Psoas muscle (tissue), 8 donors: ENCODE data around the gene DCP2. TPM values are rescaled to one million over a fixed set of nuclear protein-coding genes. Genes with fewer than 3 reads are reported as not detected.
A peak's percentile ranks its signal among the peaks of the same experiment; 100 is the strongest.
"Not testable (repeated sequence)": the region's sequence is repeated elsewhere in the genome, so short reads cannot be mapped to it uniquely, and the experiment has no call there.

ENCODE experiments used
- ATAC-seq, 4 donors: fragments of 200-7000 bp; cut with Tn5 transposase; one replicate each; pipeline ENCODE4 v1.9.1; 2020; ENCODE audit warnings: moderate library complexity in 3 of 4, mild to moderate bottlenecking in 2 of 4
- DNase-seq, 2 donors: peaks; one replicate each; pipeline ENCODE4 v3.0.0-alpha.2; 2020
- H3K27ac ChIP-seq: fragments of 200-600 bp; one replicate; pipeline ENCODE4 v1.8.0; 2022
- H3K27me3 ChIP-seq, 3 donors: fragments of 200-600 bp in 1 of 3; one replicate each; pipeline versions ENCODE4 v1.6.1 to v1.8.0; 2013 to 2022; ENCODE audit warnings: low read length in 2 of 3, mild to moderate bottlenecking in 2 of 3, moderate library complexity in 1 of 3; ENCODE audit not compliant: insufficient read depth in 3 of 3
- H3K36me3 ChIP-seq, 2 donors: fragments of 200-600 bp in 1 of 2; one replicate each; pipeline versions ENCODE4 v1.6.1 to v1.8.0; 2013 to 2022; ENCODE audit warnings: low read depth in 1 of 2, mild to moderate bottlenecking in 1 of 2, moderate library complexity in 1 of 2; ENCODE audit not compliant: insufficient read depth in 1 of 2
- H3K4me1 ChIP-seq: fragments of 200-600 bp; one replicate; pipeline ENCODE4 v1.8.0; 2022
- H3K4me3 ChIP-seq: fragments of 200-600 bp; one replicate; pipeline ENCODE4 v1.8.0; 2022; ENCODE audit warnings: mild to moderate bottlenecking
- H3K9me3 ChIP-seq: fragments of 200-600 bp; one replicate; pipeline ENCODE4 v1.8.0; 2022
- CTCF ChIP-seq: fragments of 200-600 bp; IDR thresholded peaks from one replicate; pipeline ENCODE4 v1.8.0; 2022; ENCODE audit warnings: antibody characterized with exemption
- WGBS, 3 donors: extraction: QIAGEN DNeasy Blood & Tissue Kit; methylation state at CpG; one replicate each; pipeline versions ENCODE4 v1.1.6 to v1.1.7; 2013; 5-methylcytosine and 5-hydroxymethylcytosine counted together
- intact Hi-C, 2 donors: fragments of 100-400 bp; cut with DNase I; formaldehyde crosslinking; loops; one replicate each; pipeline versions ENCODE4 v1.11.0 to v1.14.2; 2022
- polyA plus RNA-seq, 3 donors: library from polyadenylated mRNA; stranded (reverse); fragments of 200-250 nt; gene quantifications; one replicate each; pipeline ENCODE4 v1.2.3, GENCODE V29; 2013
- total RNA-seq, 4 donors: library from RNA; stranded (reverse); fragmentation: NEBNext Ultra II Directional in 2 of 4; extraction: Animal tissue kit (Norgen Biotek cat#: 25700) in 2 of 4; gene quantifications; one replicate each; pipeline versions ENCODE4 v1.2.1 to v1.2.4, GENCODE V29; 2021 to 2023
- donor health status: healthy with polysubstance abuse.
- donor health status: DM: no; HTN: no; CAD: no; lungs with moderate emphysema.
- donor health status: Bipolar disorder and iron deficiency.
- donor health status: healthy.
- donor health status: DM: yes; HTN: yes; CAD: no.
- donor health status: DM: no; HTN: no; CAD: no.
- donor health status: DM: no; HTN: no; CAD: no.
- donor health status: DM: yes; HTN: yes; CAD: no.

DCP2 gene
- total and polyA plus RNA-seq, 7 donors, result 4.0 to 41.7 (median 20.2) TPM

DNA sequence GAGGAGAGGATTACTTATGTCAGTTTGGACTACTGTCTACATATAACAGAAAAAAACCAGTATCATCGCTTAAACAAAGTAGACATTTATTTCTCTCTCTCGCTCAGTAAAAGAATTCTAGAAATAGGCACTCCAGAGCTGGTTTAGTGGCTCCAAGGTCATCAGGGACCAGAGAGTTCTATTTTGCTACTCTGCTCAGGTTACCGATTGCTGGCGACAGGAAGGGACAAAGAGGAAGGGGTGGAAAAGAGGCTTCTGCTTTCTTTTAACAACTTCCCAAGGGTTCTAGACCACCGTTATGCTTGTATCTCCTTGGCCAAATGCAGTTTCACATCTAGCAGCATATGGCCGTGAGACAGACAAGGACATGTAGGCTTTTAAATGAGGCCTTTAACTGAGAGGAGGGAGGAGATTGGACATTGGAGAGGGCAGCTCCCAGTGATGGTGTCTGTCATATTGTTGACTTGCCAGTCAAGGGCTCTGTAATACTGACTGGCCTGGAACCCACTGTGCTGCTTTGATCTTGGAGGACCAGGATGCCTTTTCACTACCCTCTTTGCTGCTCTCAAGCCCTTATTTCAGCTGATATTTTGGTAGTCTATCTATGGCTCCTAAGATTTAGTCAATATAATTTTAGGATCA, 15.6 kb upstream of the DCP2 start:
- intact Hi-C loops, result no loop called here
- no peak for DNase-seq
- Histone ChIP-seq H3K36me3 (no peaks in the 10 kb centered on the region), H3K27ac (peak overlapping the region; percentile 56), H3K27me3 (no peaks in the 10 kb centered on the region), H3K9me3 (no peaks in the 10 kb centered on the region), H3K4me3 (no peak overlapping the region), H3K4me1 (peaks cover 35% of the 10 kb centered on the region)
- ATAC-seq, result peak in 1 of 4 donors; percentile 19
- 53 to 67% (median 55%) methylated on average over 6 of the region's 6 CpGs for WGBS, 3 donors
- TF ChIP-seq CTCF, result no peak

DNA sequence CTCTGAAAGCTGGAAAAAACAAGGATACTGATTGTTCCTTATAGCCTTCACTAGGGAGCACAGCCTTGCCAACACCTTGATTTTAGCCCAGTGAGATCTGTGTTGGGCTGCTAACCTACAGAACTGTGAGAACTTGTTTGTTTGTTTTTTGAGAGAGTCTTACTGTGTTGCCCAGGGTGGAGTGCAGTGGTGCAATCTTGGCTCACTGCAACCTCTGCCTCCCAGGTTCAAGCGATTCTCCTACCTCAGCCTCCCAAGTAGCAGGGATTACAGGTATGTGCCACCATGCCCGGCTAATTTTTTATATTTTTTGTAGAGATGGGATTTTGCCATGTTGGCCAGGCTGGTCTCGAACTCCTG, 13.2 kb upstream of the DCP2 start:
- ATAC-seq, intact Hi-C loops, H3K9me3 ChIP-seq, H3K27me3 ChIP-seq, H3K4me3 ChIP-seq, DNase-seq, H3K36me3 ChIP-seq: not testable (repeated sequence)
- H3K27ac ChIP-seq, result peak overlapping the region; percentile 73
- peaks cover 28% of the 10 kb centered on the region for H3K4me1 ChIP-seq
- WGBS, 3 donors, result 84 to 91% (median 85%) methylated on average over 3 of the region's 3 CpGs

DNA sequence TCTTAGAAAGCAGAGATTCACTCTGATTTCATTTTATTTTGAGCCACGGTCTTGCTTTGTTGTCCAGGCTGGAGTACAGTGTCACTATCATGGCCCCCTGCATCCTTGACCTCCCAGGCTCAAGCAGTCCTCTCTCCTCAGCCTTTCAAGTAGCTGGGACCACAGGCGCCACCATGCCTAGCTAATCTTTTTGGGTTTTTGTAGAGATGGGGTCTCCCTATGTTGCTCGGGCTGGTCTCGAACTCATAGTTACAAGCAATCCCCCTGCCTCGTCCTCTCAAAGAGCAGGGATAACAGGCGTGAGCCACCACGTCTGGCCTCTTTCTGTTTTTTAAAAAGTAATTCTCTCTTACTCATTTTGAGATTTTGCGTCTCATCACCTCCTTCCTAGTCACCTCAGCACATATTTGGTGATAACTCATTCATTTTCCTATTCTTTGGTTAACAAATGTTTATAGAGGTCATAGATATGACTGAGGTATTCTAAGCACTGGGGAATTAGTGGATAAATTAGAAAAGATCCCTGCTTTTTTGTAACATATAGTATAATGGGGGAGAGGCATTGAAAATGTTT, 10.8 kb upstream of the DCP2 start:
- ATAC-seq (no peak), DNase-seq (no peak)
- H3K27ac ChIP-seq, result no peak overlapping the region
- H3K27me3 ChIP-seq, result no peaks in the 10 kb centered on the region
- no peaks in the 10 kb centered on the region for H3K9me3 ChIP-seq
- H3K4me3 ChIP-seq, result no peak overlapping the region
- intact Hi-C loops, result no loop called here
- H3K4me1 ChIP-seq, result peaks cover 5% of the 10 kb centered on the region
- no peaks in the 10 kb centered on the region for H3K36me3 ChIP-seq
- TF ChIP-seq CTCF, result no peak
- WGBS, 3 donors, result 92 to 95% (median 93%) methylated on average over 8 of the region's 8 CpGs

DNA sequence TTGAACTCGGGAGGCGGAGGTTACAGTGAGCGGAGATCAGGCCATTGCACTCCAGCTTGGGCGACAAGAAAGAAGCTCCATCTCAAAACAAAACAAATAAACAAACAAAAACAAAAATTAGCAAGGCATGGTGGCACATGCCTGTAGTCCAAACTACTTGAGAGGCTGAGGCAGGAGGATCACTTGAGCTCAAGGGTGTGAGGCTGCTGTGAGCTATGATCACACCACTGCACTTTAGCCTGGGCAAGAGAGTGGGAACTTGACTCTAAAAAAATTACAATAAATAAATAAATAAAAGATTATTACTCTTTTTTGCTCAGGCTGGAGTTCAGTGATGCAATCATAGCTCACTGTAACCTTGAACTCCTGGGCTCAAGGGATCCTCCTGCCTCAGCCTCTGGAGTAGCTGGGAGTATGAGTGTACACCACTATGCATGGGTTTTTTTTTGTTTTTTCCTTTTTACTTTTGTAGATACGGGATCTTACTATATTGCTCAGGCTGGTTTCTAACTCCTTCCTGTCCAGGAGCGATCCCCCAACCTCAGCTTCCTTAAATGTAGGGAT, 9.0 kb upstream of the DCP2 start:
- TF ChIP-seq CTCF, result no peak
- Histone ChIP-seq H3K27ac (no peak overlapping the region), H3K4me3 (no peak overlapping the region), H3K27me3 (no peaks in the 10 kb centered on the region), H3K36me3 (no peaks in the 10 kb centered on the region), H3K9me3 (no peaks in the 10 kb centered on the region), H3K4me1 (peaks cover 5% of the 10 kb centered on the region)
- WGBS, 3 donors, result 90 to 91% (median 91%) methylated on average over 6 of the region's 6 CpGs
- DNase-seq (no peak), ATAC-seq (no peak)
- intact Hi-C loops, result no loop called here

DNA sequence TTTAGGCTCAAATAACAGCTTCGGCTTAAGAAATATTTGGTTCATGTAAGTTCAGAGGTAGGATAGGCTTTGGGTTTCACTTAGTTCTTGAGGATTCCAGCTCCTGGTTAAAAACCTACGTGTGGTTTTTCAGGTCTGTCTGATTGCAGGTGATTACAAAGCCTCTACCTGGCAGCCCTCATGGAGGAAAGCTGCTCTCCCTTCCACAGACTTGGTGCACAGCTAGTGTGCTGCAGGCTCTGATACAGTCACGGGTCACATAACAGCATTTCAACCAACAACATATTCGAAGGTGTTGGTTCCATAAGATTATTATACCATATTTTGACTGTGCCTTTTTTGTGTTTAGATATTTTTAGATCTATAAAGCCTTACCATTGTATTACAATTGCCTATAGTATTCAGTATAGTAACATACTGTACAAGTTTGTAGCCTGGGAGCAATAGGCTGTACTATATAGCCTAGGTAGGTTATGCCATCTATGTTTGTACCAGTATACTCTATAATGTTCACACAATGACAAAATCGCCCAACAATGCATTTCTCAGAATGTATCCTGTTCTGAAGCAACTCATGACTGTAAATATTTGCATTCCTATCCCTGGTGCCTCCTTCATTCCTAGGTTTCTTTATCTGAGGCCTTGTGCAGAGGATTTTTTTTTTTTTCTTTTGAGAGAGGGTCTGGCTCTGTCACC, 8.0 kb upstream of the DCP2 start:
- no peaks in the 10 kb centered on the region for H3K9me3 ChIP-seq
- no peak for TF ChIP-seq CTCF
- intact Hi-C loops, result no loop called here
- H3K27me3 ChIP-seq, result no peaks in the 10 kb centered on the region
- DNase-seq (no peak), ATAC-seq (no peak)
- no peaks in the 10 kb centered on the region for H3K36me3 ChIP-seq
- no peak overlapping the region for H3K4me3 ChIP-seq
- WGBS, 3 donors, result 82 to 87% (median 82%) methylated on average over 5 of the region's 5 CpGs
- no peak overlapping the region for H3K27ac ChIP-seq
- peaks cover 2% of the 10 kb centered on the region for H3K4me1 ChIP-seq
